HG03066 (cell line): ENCODE measurements around the gene ZNF24.

Experiments used
- ATAC-seq: cut with Tn5 transposase; IDR thresholded peaks from one replicate; pipeline ENCODE4 v1.9.1; 2021; ENCODE audit warnings: low read depth; ENCODE audit not compliant: unreplicated experiment

ZNF24 gene

DNA sequence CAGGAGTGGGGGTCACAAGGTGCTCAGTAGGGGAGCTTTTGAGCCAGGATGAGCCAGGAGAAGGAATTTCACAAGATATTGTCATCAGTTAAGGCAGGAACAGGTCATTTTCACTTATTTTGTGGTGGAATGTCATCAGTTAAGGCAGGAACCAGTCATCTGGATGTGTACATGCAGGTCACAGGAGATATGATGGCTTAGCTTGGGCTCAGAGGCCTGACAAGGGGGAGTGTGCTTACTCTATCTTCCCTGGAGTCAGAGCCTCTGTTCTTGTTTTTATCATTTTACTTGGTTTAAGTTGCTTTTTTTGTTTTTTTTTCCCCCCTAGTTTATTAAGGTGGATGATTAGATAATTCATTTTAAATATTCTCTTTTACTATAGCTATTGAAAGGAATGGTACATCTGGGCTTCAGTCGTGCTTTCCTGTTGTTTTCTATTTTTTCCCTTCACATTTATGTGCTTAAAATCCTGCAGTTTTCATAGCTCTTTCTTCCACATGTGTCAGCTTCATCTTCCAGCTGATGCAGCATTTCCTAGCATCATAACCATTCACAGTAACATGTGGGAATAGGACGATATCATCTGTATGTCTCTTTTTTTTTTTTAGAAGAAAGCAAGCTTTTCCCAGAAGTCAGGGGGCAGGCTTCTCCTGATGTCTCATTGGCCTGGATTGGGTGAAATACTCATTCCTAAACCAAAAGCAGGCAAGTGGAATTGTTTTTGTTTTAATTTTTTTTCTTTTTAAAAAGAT, 17.5 kb upstream of the ZNF24 start:
- ATAC-seq = no peak

- peak; percentile 88 for ATAC-seq
These were observed 11.0 kb upstream of the ZNF24 start for GRCh38 chr18:35355140-35355618.

DNA sequence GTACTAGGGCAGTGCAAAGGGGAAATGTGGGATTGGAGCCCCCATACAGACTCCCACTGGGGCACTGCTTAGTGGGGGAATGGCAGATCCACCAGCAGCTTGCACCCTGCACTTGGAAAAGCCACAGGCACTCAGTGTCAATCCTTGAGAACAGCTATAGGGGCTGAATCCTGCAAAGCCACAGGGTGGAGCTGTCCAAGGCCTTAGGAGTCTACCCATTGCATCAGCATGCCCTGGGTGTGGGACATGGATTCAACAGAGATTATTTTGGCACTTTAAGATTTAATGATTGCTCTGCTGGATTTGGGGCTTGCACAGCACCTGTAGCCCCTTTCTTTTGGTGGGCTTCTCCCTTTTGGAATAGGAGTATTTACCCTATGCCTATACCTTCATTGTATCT, 8.6 kb upstream of the ZNF24 start:
- ATAC-seq = no peak

DNA sequence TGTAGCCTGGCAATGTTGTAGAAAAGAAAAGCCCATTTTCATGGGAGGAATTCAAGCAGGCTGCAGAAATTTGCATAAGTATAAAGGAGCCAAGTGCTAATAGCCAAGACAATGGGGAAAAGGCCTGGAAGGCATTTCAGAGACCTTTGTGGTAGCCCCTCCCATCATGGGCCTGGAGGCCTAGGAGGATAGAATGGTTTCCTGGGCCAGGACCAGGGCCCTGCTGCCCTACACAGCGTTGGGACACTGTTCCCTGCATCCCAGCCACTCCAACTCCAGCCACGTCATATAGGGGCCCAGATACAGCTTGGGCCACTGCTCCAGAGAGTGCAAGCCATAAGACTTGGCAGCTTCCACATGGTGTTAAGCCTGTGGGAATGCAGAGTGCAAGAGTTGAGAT, 8.1 kb upstream of the ZNF24 start:
- no peak for ATAC-seq

- ATAC-seq = no peak
These were observed 3.8 kb upstream of the ZNF24 start for GRCh38 chr18:35348001-35348400.

DNA sequence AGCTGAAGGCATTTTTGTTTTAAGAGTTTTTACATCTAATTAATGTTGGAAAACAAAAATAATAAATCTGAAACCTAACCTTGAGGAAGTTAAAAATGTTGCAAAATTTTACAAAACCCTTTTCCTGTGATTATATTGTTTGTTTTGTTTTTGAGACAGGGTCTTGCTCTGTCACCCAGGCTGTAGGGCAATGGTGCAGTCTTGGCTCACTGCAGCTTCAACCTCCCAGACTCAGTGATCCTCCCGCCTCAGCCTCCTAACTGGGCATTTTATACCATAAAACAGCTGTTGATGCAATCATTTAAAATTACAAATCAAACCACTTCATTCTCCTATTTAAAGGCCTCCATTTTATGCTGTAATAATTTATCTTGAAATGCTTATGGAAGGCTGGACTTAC, 1.7 kb upstream of the ZNF24 start:
- no peak for ATAC-seq

DNA sequence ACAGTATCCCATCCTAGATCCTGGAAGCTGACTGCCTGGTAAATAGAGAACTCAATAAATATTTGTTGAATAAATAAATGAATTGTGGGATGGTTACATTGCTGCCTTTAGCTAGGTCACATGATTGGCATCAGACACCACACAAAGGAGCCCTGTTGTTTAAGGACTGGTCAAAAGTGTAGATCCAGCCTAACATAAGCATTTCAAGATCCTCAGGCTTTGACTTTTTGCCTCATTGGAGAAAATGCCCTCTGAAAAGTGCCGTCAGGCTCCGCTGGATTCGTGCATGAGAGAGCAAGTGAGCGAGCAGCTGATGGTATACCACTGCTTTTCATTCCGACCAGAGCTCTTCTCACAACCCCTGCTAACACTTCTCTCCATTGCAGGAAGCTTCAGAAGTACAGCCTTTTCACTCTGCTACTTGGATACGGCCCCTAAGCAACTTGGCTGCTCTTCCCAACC, 1.3 kb upstream of the ZNF24 start:
- peak; percentile 26 for ATAC-seq

DNA sequence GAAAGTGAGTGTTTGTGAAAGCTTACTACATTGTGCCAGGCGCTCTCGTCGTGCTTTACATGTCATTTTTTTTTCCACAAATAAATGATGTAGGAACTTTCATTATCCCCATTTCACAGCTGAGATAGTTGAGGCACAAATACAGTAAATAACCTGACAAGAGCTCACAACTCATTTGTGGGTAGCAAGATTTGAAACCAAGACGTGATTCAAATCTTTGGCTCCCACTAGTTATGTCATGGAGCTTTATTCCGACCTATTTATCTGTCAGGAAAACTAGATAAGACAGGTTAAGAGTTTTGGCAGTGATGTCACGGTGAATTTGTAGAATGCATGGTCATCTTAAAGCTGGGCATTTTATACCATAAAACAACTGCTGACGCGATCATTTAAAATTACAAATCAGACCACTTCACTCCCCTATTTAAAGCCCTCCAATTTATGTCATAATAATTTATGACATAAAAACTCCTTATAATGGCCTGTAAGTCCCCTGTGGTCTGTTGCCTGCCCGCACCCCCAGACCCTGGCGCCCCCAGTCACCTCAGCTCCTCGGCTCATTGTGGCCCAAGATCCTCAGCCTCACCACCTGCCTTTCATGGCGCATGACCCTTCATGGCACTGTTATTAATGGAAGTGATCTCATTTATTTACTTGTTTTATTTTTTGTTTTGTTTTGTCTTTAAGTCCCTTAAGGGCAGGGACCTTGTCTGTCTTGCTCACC, 678 bp upstream of the ZNF24 start:
- no peak for ATAC-seq

DNA sequence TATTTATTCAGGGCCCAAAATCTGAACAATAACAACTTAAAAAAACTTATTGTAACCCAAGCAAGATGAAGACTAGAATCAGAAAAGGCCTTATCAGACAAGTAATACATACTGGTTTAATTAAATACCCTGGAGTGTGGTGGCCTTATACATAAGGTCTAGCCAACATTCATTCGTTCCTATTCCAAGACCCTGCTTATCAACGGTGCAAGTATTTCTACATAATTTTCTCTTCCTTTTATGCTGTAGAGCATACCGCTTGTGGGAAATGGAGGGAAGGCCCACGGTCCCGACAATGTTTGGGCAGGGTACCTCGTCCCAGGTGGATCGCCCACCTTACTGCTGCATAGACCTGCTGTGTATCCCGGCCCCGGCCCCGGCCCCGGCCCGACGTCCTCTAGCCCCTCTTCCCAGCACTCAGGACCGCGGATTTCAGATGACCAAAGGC, 708 bp downstream of the ZNF24 start:
- no peak for ATAC-seq

DNA sequence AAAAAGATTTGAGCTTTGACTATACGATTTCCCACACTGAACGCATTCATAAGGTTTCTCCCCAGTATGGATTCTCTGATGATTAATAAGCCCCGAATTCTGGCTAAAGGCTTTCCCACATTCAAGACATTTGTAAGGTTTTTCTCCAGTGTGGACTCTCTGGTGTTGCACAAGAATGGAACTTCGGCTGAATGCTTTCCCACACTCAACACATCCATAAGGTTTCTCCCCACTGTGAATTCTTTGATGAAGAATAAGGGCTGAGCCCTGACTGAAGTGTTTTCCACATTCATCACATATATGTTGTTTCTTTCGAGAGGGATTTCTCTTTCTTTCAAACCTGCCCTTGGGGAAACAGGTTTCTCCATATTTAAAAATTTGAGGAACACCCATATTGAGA, 6.9 kb downstream of the ZNF24 start:
- ATAC-seq = no peak

DNA sequence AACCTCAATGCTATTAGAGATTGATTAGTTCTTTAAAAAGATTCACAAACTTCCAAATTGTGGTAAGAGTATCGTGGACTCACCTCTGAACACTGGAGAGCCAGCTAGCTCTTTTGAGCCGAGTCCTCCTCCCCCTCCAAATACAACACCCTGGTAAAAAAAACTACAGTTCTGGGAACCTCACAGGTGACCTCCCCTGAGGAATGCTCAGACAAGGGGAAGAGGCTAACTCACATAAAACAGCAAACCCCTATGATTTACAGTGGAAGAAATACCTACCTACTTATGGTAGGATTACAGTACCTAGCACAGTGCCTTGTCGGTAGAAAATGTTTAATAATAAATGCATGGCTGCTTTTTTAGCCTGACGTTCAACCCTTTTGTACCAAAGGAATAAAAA, 8.4 kb downstream of the ZNF24 start:
- ATAC-seq = no peak

GRCh38 chr18:35334821-35335220, 9.4 kb downstream of the ZNF24 start:
- ATAC-seq = no peak

- no peak for ATAC-seq
These were observed 10.0 kb downstream of the ZNF24 start for GRCh38 chr18:35334212-35334611.

DNA sequence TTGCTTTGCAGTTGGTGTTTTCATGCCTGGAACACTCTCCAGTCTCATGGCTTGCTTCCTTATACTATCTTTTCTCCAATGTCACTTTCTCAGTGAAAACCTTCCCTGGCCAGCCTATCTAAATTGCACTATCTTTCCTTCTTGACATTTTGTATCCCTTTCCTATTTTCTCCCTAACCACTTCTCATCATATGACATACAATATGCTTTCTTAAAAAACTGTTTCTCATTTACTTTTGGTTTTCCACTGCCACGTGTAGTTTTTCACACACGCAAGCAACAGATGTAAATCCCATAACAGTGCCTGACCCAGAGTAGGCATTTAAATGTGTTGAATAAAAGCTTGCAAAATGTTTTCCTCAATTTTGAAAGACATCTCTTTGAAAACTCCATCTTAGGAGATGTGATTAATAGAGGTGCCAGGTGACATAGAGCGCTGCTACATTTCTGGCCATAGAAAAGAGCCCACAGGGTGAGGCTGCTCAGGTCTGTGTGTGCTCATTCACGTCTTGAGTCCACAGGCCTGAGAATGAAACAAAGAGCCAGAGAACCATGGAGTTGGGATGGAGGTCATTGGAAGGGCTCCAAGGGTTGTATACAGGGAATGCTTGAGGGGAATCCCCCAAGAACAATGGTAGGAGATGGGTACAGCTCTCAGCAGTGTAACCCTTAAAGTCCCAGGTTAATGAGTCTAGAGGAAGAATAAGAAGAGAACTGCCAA, 12.7 kb downstream of the ZNF24 start:
- no peak for ATAC-seq

DNA sequence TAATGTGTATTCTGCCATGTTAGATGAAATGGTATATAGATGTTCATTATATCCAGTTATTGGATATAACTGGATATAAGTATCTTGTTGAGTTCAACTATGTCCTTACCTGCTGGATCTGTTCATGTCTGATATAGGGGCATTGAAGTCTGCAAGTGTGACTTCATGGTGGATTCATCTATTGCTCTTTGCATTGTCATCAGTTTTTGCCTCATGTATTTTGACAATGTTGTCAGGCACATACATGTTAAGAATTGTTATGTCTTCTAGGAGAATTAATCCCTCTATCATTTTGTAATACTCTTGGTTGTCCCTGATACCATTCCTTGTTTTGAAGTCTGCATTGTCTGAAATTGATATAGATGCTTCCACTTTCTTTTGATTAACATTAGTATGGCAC, 15.4 kb downstream of the ZNF24 start:
- no peak for ATAC-seq

- ATAC-seq = no peak
These were observed 17.4 kb downstream of the ZNF24 start for GRCh38 chr18:35326695-35327387.

- no peak for ATAC-seq
These were observed 19.1 kb downstream of the ZNF24 start for GRCh38 chr18:35324926-35325655.

DNA sequence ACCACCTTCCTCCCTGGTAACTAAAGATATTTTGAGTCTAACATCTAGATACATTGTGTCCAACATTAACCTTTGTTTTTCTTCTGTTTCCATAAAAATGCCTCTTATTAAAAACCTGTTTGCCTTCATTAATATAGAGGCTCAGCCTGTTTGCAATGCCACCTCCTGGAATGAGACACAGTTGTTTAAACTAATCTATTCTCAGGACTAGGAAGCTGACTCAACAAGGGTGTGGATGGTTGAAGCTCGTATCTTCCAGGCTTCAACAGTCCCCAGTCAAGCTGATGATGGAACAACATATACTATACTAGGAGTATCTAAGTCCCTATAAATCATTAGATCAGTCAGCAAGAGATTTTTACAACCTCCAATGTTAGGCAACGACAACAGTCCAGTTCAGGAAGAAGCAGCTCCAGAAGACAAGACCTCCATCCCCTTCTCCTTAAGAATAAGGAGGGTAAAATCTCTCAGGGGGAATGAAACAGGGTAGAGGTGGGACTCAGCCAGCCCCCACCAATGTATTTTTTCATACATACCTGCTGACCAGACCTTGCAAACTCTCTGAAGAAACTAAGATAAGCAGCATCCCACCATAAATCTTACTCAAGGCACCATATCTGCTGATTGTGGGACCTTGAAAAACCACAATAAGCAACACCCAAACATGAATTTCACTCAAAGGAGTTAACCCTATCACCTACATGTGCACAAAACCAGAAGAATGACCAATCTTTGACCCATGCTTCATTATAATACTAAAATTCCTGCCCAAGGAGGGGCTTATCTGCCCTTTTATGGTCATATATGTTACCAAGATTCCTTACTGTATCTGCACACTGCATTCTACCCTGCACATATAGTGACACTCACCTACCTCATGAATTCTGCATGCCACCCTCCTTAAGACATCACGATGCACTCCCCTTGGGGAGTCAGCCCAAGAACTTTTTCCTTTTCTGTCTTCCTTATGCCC, 21.4 kb downstream of the ZNF24 start:
- no peak for ATAC-seq

DNA sequence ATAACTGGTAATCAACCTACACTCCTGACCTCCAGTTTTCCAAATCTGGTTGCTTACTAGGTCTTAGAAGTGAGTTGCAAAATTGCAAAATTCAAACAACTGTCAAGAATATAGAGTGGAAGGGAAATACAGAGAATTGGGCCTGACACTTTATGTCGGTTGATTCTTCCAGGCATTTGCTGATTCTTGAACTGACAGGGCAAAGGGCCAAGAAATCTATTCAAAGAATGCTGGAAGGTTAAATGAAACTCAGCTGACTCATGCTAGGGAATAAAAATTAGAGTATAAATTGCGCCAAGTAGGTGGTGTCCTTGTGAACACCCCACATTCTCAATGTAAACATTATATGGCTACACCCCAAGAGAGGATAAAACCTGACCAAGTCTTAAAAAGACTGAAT, 32.7 kb downstream of the ZNF24 start:
- ATAC-seq = no peak
